Islet of Langerhans (tissue), 1 donor: ENCODE data around the gene CEACAM19.
"Not testable (repeated sequence)": the region's sequence is repeated elsewhere in the genome, so short reads cannot be mapped to it uniquely, and the experiment has no call there.

Experiments used
- FAIRE-seq: peaks from one replicate; lab custom pipeline; 2011; peaks lifted over from hg19 to GRCh38; lab: Jason Lieb, UNC

CEACAM19 gene

GRCh38 chr19:44702551-44703176 lies 31.4 kb downstream of the CEACAM19 start:
- no peak for FAIRE-seq

GRCh38 chr19:44703336-44704078 lies 32.2 kb downstream of the CEACAM19 start:
- FAIRE-seq: no peak

- no peak for FAIRE-seq
These were observed 33.7 kb downstream of the CEACAM19 start for GRCh38 chr19:44704982-44705381.

GRCh38 chr19:44705502-44706010 lies 34.3 kb downstream of the CEACAM19 start:
- no peak for FAIRE-seq

GRCh38 chr19:44706506-44707236 lies 35.4 kb downstream of the CEACAM19 start:
- no peak for FAIRE-seq

- no peak for FAIRE-seq
These were observed 36.5 kb downstream of the CEACAM19 start for GRCh38 chr19:44707794-44708193.

- no peak for FAIRE-seq
These were observed 37.7 kb downstream of the CEACAM19 start for GRCh38 chr19:44708940-44709339.

GRCh38 chr19:44709434-44710266 lies 38.4 kb downstream of the CEACAM19 start:
- FAIRE-seq: not testable (repeated sequence)

- FAIRE-seq: no peak
These were observed 39.2 kb downstream of the CEACAM19 start for GRCh38 chr19:44710483-44710882.

- no peak for FAIRE-seq
These were observed 41.7 kb downstream of the CEACAM19 start for GRCh38 chr19:44712864-44713515.

GRCh38 chr19:44714597-44715169 lies 43.4 kb downstream of the CEACAM19 start:
- FAIRE-seq: no peak

- no peak for FAIRE-seq
These were observed 46.3 kb downstream of the CEACAM19 start for GRCh38 chr19:44717603-44718002.

- no peak for FAIRE-seq
These were observed 47.4 kb downstream of the CEACAM19 start for GRCh38 chr19:44718441-44719261.

- no peak for FAIRE-seq
These were observed 48.0 kb downstream of the CEACAM19 start for GRCh38 chr19:44719262-44719701.

- FAIRE-seq: not testable (repeated sequence)
These were observed 49.1 kb downstream of the CEACAM19 start for GRCh38 chr19:44720396-44720795.

- FAIRE-seq: no peak
These were observed 49.7 kb downstream of the CEACAM19 start for GRCh38 chr19:44720945-44721344.

- FAIRE-seq: not testable (repeated sequence)
These were observed 50.1 kb downstream of the CEACAM19 start for GRCh38 chr19:44721369-44721768.

GRCh38 chr19:44722131-44723121 lies 51.1 kb downstream of the CEACAM19 start:
- FAIRE-seq: no peak
